DMS79 (cell line): ENCODE data around the gene FURIN.
"Not testable (repeated sequence)": the region's sequence is repeated elsewhere in the genome, so short reads cannot be mapped to it uniquely, and the experiment has no call there.

Experiments used
- DNase-seq: peaks from one replicate; lab custom pipeline; 2025; lab: John Stamatoyannopoulos, UW

FURIN gene

DNA sequence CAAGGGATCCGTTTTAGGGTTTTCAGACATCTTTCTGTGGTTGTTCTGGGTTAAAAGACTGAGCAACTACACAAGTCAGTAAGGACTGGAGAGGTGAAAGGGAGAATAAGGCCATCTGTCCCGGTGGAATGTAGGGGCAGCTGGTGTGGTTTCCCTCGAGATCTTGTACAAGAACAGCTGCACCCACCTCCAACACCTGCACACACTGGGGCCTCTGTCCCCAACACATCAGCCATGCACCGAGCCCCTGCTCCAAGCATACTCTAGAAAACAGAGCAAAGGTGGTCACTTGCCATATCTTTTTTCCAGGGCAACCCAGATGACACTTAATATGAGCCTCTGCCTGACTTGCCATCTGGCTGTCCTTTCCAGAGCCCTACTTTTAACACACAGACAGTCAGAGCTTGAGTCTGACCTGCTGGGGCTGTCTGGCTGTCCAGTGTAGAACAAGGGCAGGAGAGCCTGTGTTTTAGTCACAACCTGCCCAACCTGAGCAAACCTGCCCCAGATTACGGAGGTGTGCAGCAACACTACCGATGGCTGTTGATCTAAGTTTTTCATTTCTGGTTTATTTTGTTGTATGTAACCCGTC, 46.9 kb downstream of the FURIN start:
- DNase-seq: no peak

DNA sequence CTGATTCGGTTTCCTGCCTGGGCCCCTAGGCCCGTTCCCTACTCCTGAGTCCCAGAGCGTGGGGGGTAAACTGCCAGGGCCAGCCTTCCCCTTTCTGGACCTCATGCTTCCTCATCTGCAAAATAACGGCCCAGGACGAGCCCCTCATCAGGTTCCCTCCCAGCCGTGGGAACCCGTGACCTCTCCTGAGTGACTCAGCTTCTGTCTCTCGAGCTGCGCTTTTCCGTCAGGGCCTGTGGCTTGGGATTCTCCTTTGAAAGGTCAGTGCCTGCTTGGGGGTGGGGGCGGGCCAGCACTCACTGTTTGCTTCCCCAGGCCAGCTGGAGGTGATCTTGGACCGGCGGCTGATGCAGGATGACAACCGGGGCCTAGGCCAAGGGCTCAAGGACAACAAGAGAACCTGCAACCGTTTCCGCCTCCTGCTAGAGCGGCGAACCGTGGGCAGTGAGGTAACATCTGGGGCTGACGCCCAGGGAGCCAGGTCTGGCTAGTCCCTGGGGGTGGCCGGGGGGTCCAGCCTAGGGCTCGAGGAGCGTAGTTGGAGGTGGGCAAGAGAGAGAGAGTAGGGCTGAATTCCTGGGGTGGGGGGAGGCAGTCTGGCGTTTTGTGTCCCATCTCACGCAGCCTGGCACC, 47.5 kb downstream of the FURIN start:
- DNase-seq: no peak

DNA sequence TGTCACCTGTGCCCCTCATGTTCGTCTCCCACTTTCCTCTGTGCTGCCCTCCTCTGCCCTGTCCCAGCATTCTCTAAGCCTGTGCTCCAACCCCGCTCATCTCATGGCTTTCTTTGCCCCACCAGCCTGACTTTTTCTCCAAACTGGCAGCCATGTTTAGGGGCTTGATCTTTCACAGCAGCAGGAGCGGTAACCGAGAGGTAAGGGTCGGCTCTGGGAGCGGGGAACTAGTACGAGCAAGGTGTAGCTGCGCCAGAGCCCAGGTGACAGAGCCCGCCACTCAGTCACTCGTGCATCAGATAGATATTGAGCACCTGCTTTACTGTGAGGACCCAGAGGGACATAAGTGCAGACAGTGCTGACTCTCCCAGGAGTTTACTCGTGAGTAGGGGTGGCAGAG, 48.1 kb downstream of the FURIN start:
- DNase-seq: no peak

DNA sequence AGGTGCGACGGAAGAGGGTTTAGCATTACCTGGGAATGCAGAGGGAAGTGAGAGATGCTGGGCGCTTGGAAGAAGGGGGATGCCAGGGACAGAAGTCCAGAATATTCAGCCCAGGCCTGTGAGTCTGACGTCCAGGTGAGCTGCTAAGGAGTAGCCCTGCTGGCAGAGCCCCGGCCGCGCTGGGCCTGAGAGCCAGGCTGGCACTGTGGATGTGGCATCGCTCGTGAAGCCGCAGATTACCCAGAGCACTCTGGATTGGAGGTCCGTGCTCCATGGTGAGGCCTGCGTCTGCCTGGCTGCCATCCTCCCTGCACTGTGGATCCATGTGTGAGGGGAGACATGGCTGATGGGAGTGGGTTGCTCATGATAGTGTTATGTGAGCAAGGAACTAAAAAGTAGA, 49.2 kb downstream of the FURIN start:
- no peak for DNase-seq

DNA sequence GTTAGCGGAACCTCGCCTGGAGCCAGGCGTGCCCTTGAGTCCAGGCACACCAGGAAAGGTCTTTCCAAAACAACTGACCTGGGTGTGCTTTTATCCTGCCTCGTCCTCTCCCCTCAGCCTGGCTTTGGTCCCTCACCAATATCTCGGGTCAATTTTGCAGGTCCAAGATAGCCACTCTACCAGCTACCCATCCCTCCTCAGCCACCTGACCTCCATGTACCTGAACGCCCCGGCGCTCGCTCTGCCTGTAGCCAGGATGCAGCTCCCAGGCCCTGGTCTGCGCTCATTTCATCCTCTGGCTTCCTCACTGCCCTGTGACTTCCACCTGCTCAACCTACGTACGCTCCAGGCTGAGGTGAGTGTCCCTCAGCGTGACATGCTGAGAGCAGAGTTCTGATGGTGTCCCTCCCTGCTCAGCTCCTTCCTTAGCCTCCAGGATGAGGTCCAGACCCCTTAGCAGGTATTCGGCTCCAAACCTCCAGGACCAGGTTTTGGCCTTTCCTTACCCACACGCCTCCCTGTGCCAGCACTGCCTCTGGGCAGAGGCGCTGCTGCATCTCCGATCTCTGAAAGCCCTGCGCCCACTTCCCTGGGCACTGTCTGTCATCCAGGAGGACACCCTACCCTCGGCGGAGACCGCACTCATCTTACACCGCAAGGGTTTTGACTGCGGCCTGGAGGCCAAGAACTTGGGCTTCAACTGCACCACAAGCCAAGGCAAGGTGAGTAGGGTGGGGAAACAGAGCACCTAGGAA, 49.8 kb downstream of the FURIN start:
- DNase-seq: no peak

GRCh38 chr15:90918835-90919234, 50.4 kb downstream of the FURIN start:
- no peak for DNase-seq

DNA sequence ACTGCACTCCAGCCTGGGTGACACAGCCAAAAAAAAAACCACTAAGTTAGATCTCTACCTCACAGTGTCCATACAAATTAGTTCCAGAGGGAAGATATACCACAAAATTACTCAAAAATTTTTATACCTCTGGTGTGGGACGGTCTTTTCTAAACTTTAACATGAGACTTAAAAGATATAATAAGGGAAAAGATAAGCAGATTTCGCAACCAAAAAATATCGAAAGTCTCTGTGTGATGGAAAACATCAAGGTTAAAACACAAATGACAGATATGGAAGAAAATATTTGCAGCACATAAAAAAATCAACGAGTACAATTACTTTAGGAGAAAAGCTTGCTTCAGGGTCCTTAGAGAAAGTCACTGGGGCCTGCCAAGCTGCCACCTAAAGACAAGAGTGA, 53.5 kb downstream of the FURIN start:
- no peak for DNase-seq

DNA sequence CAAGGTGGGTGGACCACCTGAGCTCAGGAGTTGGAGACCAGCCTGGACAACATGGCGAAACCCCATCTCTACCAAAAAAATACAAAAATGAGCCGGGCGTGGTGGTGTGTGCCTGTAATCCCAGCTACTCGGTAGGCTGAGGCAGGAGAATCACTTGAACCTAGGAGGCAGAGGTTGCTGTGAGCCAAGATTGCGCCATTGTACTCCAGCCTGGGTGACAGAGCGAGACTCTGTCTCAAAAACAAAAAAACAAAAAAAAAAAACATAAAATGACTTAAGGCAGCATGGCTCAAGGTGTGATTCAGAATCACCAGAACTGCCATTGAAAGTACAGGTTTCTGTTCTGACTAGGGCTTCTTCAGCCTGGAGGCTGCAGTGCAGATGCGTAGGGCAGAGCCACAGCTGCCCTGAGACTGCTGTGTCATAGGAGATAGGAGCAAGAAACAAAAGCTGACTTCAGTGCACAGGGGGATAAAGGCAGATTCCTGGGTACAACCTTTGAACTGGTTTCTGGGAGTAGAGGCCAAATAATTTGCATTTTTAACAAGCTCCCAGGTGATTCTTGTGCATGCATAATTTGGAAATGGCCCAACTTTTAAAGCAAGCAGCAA, 54.4 kb downstream of the FURIN start:
- not testable (repeated sequence) for DNase-seq

DNA sequence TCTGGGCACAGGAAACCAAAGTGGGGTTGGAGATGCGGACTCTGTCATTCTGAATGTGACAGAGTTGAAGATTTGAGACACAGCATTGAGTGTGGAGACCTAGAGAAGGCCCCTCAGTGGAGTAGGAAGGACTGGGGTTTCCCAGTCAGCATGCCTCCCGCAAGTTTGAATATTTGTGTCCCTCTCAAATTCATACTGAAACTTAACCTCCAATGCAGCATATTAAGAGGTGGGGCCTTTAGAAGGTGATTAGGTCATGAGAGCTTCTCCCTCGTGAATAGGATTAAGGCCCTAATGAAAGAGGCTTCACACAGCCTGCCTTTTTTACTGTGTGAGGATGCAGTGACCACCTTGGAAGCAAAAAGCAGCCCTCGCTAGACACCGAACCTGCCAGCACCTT, 56.0 kb downstream of the FURIN start:
- DNase-seq: no peak

DNA sequence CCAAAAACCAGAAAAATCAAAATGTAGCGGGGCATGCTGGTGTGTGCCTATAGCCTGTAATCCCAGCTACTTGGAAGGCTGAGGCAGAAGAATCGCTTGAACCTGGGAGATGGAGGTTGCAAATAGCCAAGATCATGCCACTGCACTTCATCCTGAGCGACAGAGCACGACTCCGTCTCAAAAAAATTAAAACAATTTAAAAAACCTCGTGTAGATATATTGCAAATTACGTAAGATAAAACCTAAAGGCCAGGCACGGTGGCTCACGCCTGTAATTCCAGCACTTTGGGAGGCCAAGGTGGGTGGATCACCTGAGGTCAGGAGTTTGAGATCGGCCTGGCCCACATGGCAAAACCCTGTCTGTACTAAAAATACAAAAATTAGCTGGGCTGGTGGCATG, 58.4 kb downstream of the FURIN start:
- not testable (repeated sequence) for DNase-seq

- not testable (repeated sequence) for DNase-seq
Observed at GRCh38 chr15:90928106-90928505, 59.7 kb downstream of the FURIN start.

DNA sequence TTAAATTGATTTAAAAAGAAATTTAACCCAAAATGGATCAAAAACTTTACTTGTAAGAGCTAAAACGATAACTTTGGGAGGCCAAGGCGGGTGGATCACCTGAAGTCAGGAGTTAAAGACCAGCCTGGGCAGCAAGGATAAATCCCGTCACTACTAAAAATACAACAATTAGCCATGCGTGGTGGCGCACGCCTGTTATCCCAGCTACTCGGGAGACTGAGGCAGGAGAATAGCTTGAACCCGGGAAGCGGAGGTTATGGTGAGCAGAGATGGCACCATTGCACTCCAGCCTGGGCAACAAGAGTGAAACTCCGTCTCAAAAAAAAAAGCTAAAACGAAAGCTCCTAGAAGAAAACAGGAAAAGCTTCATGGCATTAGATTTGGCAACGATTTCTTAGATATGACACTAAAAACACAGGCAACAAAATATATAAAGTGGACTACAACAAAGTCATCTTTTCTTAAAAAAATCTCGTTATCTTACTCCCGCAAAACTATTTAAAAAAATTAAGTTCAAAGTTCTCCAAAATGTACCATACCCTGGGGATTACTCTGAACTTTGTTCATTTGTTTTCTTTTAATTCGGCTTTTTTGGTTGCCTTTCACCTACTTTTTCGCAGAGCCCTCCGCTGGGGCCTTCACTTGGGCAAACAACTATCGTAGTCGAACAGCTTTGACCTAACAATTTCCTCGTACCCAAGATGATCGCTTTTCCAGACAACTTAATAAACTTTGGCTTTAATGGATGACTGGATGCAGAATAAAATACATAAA, 61.0 kb downstream of the FURIN start:
- no peak for DNase-seq

GRCh38 chr15:90930861-90931574, 62.6 kb downstream of the FURIN start:
- DNase-seq: no peak

DNA sequence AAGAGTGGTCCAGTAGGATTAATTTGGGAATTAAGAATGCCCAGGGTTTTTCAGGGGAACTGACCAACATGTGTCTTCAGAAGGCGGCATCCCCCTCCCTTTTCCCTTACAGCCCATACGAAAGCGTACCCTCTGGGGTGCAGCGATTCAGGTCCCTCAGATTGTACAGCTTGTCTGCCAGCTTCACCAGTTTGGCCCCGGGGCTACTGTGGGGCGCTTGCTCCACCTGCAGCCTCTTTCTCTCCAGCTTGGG, 63.1 kb downstream of the FURIN start:
- DNase-seq: no peak

DNA sequence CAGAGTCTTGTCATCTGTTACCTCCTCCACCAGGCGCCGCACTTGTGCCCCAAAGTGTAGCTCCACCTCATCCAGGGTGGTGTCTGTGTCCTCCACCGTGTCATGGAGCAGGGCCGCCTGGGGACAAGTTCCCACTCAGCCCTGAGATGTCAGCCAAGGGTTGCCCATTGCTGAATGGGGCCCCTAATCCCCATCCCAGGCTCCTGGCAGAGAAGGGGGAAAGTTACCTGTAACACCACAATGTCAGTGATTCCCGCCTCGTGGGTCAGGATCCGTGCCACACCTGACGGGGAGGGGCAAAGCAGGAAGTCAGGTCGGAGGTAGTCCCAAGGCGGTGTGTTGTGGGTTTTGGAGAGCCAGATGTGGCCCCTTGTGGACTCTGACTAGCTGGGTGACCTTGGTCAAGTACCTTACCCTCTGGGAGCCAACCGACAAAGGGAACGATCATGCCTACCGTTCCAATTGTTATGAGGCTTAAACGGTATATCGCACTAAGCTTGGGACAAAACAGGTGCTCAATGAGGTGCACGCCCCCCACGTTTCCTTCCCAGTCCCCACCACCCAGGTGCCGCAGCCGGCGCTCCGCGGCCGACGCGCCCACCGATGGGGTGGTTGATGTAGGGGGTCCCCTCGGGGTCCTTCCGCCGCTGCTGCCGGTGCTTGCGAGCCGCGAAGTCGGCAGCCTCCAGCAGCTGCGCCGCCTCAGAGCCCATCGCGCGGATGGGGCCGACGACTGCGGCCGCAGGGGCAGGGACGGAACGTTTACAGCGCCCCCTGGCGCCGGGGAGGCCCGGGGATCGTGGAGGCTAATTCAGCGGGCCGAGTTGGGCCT, 63.7 kb downstream of the FURIN start, which contains the start of gene HDDC3:
Gene HDDC3 (minus strand): TSS at position 722 of the 832 bp plus-strand sequence. CDS start 9 bp downstream, at position 713.
- DNase-seq: peak; percentile 59

GRCh38 chr15:90932660-90932991, 64.2 kb downstream of the FURIN start:
- DNase-seq: no peak
